ENCODE data around the gene CBS.
"Not testable (repeated sequence)": the region's sequence is repeated elsewhere in the genome, so short reads cannot be mapped to it uniquely, and the experiment has no call there.

The CBS gene

DNA sequence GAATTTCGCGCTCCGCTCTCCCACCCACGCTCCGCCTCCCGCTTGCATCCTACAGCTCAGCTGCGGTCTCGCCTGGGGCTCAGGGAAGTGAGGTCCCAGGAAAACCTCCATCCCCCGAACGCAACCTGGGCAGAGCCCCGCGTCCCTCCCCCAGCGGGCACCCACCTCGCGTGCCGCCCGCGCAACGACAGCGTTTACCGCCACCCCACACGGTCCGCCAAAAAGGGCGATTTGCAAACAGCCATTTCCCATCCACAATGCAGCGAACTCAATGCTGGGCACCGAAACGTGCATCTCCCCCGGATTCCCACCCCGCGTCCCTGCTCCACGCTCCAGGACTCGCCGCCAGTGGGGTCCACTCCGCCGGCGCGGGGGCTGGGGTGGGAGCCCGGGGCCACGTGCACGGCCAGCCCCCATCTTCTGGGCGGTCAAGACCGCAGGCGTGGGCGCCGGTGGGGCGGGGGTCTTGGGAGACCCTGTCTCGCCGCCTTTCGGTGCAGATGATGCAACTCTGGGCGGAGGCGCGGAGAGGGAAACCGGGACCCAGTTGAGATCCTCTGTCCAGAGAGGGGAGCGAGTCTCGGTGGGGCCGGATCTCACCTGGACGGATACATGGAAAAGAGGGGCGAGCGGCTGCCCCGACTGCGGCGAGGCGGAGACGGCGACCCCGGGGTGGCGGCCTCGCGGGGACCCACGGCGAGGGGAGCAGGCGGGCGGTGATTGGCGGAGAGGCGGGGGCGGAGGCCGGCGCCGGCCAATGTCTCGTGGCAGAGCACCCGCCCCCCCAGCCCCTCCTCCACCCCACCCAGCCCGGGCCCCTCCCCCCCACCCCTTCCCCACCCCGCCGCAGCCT, at the start of gene CBS:
Gene CBS (minus strand): TSS at position 666 of the 853 bp plus-strand sequence. CDS start 3,642 bp downstream, outside the sequence.
- not testable (repeated sequence) for DNase-seq

DNA sequence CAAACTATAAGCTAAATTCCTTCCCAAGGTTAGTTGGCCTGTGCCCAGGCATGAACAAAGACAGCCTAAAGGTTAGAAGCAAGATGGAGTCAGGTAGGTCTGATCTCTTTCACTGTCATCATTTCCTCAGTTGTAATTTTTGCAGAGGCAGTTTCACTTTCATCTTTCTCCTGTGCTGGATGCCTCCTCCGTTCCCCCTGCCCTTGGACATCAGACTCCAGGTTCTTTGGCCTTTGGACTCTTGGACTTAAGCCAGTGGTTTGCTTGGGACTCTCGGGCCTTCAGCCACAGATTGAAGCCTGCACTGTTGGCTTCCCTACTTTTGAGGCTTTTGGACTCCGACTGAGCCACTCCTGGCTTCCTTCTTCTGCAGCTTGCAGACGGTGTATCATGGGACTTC, 40.3 kb upstream of the CBS start:
- DNase-seq, result not testable (repeated sequence)

DNA sequence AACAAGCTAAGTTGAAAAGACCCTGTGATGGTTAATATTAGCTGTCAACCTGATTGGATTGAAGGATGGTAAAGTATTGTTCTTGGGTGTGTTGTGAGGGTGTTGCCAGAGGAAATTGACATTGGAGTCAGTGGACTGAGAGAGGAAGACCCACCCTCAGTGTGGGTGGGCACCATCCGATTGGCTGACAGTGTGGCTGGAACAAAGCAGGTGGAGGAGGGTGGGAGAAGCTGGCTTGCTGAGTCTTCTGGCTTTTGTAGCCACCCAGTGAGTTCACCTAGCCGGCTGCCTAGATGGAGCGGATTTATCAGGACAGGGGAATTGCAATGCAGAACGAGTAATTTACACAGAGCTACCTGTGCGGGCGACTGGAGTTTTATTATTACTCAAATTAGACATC, 38.8 kb upstream of the CBS start:
- not testable (repeated sequence) for DNase-seq

DNA sequence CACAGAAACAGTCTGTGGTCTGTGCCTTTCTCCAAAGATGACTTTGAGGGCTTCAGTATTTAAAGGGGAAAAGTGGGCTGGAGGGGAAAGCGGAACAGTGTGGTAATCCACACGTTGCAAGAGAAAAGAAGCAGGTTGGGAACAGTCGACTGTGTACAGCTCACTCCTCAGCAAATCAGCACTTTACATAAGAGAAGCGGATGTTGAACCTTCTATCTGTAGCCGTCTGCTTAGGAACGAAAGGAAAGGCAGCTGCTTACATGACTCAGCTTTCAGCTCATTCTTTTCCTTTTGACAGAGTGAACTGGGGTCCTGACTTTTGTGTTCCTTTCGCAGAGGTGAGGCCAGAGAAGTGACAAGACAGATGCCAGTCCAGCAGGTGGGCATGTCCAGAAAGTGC, 33.4 kb upstream of the CBS start:
- DNase-seq, result not testable (repeated sequence)

DNA sequence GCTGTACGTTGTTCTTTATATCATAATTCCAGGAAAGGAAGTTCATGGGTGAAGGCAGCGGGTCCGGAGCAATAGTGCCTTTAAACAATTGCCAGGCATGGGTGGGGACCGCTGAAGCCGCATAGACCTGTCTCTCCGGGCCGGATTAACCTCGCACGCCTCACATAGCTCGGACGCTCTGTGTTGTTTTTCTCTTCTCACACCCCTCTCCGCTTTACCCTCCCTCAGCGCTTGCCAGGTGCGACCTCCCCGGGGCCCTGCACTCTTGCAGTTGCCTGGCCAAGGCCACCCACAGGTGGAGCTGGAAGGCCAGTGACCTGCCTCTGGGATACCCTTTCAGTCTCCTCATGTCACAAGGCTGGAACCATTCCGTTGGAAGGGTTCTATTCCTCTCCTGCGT, 32.5 kb upstream of the CBS start:
- DNase-seq, result not testable (repeated sequence)

DNA sequence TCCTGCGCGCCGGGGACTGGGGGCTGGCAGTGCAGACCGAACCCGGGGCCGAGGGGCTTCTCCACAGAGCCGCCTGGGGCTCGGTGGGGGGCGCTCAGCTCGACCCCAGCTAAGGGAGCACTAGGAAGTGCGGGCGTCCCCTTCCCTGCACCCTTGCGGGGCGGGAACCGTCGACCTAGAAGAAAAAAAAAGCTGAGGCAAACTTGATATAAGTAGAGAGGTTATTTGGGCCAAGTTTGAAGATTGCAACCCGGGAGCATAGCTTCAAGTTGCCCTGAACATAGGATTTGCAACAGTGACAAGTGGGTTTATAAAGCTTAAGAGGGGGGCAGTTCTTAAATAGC, 32.1 kb upstream of the CBS start:
- not testable (repeated sequence) for DNase-seq

DNA sequence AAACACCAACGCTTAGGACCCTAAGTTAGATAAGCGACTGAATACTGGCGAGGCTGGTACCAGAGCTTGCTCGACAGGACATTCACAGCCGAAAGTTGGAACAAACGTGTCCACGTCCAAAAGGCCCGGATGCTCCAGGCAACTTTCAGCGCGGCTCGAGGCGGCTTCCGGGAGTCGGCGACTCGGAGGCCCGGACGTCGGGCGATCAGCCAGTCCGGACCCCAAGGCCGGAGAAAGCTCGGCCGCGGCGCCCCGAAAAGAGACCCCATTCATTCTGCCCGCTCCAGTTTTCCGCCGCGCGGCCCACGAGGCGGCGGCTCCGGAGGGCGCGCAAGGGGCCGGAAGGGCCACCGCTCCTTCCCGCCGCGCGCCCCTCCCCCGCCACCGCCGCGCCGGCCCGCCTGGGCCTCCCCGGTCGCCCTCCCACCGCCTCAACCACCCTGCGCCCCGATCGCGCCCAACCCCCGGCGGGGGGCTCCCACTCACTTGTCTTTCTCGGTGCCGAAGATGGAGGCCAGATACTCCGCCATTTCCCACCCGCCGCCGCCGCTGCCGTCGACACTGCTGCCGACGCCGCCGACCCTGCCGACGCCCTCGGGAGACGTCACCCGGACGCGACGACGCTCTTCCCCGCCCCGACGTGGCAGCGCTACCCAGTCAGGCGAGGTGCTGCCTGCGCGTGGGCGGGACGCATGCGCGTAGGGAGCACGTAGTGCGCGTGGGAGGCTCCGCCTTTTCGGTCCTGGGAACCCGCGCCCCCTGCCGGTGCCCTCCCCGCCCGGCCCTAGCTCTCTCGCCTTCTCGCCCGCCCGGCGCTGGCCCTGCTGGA, 31.5 kb upstream of the CBS start, which contains the start of gene U2AF1:
Gene U2AF1 (minus strand): TSS at position 606 of the 829 bp plus-strand sequence. CDS start 76 bp downstream, at position 530.
- DNase-seq, result not testable (repeated sequence)

DNA sequence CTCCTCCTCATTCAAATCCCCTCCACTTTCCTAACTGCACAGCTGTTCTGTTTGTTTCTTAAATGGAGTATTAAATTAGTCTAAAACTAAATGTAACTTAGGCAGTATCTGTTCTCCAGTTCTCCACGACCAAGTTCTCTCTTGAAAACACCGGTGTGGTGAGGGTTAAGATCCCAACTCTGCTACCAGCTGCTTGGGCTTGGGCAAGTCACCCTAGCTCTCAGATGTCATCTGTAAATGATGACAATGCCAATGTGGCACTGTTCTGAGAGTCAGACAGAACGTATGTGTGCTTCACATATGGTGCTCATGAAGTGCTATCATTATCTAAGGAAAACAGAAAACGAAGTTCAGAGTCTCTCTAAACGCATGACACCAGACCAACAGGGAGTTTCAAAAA, 29.0 kb upstream of the CBS start:
- DNase-seq, result not testable (repeated sequence)

DNA sequence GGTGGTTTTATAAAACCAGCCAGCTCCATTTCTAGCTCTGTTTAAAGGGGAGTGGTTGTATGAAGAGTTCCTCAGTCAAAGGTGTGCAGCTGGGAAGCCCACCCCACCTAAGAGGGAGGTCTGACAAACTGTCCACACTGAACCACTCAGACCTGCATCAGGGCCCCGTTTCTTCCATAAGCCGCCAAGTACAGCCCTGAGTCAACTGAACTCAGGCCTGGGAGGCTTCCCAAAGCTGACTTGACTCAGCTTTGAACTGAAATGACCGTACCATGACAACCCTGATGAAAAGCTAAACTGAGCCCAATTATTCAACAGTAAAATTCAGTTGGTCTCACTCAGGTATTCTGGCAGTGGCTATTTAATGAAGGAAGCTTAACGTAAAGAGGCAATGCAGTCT, 26.6 kb upstream of the CBS start:
- DNase-seq, result not testable (repeated sequence)

DNA sequence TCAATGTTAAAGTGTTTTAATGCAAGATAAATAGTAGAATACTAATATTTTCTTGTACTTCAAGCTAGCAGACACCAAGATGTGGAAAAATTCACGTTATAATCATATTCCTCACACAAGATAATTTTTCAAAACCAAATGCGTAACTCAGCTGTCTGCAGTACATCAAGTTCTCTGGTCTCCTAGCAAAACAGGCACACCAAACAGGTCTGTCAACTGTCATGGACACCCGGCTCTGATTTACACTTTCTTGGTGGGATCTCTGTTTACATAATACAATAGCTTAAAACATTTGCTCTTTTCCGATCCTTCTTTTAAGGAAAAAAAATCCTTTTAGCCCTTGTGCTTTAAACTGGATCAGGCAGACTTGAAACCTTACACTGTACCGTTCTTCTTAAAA, 26.0 kb upstream of the CBS start:
- not testable (repeated sequence) for DNase-seq

DNA sequence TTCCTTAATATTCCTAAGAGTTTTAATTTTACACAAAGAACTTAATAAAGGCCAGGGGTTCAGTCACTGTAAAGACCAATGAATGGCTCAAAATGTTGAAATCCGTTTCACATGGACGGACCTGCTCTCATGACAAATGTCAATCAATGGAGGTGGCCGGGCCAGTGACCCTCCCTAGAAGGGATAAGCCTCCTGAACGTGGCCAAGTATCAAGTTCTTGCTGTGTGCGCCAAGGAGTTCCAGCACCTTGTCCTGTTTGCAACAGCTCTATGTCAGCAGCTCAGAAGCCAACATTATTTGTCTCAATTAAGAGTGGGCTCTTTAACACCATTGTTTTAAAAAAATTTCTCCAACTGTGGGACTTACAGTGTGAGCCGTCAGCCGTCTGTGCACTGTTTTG, 25.4 kb upstream of the CBS start:
- not testable (repeated sequence) for DNase-seq

DNA sequence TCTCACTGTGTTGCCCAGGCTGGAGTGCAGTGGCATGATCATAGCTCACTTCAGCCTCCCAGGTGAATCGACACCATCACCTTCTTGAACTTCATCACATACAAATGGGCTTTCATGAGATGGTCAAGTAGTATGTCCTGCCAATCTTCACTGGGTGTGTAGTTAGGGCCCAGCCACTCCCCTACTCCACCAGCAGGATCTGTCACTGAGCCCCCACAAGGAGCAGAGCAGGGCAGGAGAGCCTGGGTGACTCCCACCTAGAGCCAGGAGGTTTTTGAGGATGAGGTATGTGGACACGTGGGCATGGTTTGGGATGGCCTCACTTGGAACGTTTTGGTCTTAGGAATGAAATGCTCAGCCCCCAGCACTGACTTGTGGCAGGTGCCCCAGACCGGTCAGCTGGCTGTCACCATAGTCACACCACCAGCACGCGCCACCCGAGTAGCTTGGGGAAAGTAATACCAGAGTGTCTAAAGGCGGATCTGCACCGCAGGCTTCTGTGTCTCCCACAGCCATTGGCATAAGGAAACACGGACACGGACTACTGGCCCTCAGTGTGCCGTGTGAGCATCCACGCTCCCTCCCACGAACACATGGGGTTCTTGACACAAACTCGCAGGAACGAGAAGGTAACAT, 16.5 kb upstream of the CBS start:
- not testable (repeated sequence) for DNase-seq

DNA sequence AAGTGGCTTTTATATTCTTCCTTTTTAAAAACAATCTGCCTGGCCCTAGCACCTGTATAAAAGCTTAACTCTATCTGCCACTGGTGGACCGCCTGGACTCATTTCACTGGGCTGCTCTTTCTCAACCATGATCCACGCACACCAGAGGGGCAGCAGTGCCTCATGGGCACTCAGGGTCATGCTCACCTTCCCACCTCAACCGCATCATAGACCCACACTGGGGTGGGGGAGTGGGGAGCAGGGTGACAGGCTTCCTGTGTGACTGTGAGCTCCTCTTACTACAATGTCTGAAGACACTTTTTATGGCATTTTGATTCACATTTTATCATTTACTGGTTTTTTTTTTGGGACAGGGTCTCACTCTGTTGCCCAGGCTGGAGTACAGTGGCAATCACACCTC, 15.3 kb upstream of the CBS start:
- not testable (repeated sequence) for DNase-seq

DNA sequence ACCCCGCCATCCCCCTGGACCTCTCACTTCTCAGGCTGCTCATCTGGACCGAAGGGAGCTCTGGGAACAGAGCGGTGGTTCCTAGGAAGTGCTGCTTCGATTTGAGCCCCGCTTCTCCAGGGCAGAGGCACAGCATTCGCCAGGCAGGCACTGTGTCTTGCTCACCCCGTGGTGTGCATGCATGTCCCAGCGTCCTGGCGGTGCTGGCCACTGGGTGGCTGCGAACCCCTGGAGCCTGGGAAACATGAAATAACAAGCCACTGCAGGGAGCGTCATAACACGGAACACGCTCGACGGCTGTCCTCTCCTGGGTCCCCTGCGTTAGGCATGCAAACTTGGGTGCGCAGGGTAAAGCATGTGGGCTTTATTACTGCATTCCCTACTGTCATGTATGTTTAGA, 13.8 kb upstream of the CBS start:
- not testable (repeated sequence) for DNase-seq

DNA sequence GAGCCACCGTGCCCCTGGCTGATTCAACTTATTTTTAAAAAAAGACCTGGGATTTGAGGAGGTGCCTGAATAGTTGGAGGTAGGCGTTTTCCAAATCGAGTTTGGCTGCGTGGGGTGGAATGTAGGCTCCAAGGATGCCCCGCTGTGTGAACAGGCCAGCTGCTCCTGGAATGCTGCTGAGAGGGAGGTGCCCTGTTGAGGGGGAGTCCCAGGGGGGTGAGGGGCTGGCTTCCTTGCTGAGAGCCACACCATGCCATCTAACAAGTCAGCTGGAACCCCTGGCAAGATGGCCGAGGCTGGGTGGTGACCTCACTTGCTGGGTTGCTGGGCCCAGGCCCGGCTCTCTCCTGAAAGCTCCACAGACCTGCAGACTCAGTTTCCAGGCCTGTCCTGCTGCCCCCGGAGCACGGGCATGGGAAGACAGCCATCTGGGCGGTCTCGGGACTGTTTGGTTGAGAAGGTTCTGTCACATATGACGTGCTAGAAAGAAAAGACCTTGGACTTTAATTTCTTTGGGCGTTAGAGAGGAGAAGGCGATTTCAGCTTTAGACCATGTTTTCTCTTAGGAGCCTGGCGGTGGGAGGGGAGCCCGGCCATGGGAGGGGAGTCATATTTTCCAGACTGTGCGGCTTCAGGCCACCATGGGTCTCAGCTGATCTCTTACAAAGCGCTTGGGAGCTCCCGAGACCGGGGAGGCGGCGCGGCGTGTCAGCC, 7.1 kb upstream of the CBS start:
- not testable (repeated sequence) for DNase-seq

DNA sequence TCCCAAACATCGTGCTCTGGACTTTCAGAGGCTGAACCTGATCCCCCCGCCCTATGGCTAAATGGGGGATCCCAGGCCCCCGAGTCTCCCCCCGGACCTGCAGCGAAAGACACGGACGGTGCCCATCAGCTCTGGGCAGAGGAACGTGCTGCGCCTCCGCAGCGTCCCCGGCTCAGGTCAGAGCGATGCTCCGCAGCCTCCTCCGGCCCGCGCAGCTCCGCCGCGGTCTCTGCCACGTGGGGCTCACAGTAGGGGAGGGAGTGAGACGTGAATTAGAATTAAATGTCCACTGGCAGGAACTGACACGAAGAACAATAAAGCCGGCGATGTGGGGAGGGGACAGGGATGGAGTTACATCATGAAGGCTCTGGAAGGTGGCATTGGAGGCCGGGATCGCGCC, 1.0 kb upstream of the CBS start:
- DNase-seq, result not testable (repeated sequence)

DNA sequence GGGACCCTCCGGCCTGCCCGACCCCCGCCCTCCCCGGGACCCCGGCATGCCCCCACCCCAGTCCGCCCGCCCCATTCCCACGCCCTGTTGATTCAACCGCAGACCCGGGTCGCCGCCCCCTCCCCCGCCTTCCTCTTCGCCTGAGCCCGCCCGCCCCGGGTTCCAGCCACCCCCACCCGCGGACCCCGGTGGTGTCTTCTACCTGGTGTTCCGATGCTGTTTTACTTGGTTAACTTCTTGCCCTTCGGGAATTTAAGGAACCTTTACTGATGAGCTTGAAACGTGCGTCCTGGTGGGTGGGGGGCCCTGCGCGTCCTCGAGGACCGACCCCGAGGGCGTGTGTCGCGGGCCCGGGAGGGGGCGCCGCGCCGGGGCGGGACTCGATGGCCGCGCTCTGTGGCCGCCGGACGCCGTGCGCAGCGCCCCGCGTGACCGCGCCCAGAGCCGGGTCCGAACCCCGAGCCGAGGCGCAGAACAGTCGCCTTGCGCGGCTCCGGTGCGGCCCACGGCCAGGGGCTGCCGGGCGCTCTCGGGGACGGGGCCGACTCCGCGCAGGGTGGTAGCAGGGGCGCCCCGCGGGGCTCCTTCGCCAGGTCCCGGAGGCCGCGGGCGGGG, 495 bp upstream of the CBS start:
- not testable (repeated sequence) for DNase-seq

DNA sequence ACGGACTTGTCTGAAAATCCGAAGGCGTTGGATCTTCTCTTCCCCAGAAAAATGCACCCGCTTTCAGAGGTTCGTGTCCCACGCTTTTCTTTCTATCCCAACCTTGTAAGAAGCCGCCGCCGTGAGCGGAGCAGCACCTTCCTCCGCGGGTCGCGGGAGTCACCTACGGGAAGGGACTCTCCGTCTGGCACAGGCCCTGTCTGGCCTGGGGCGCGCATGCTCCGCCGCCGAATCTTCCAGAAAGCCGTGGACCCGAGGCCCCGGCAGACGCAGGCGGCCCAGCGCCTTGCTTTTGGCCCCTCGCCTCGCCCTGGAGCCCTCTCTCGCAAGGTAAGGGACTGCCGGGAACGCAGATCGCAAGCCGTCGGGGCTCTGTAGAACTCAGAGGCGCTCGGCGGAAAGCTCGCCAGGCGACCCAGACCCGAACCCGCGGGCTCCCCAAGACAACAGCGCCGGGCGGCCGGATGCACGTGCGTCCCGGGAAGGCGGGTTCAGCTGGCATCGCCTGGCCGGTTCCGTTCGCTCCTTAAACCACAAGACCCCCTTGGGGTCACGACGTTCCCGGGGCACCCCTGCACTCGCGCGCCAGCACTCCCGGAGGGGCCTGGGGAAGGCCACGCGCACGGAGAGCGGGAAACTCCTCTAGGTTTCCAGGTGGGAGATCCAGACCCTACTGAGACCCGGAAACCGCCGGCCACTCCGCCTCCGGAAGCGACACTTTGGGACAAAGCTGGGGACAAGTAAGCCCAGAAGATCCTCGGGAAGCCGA, 1.1 kb downstream of the CBS start:
- DNase-seq, result not testable (repeated sequence)

DNA sequence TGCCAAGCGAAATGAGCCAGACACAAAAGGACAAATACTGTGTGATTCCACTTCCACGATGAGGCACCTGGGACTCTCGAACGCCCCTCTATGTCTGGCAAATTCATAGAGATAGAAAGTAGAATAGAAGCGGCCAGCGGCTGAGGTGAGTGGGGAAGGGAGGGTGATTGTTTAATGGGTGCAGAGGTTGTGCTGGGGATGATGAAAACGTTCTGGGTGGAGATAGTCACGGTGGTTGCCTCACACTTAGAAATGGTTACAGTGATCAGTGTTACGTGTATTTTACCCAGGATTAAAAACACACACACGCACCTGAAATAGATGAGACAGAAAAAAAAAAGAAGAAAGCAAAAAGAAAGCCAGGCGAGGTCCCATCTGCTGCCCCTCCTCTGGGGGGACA, 2.9 kb downstream of the CBS start:
- DNase-seq, result not testable (repeated sequence)

DNA sequence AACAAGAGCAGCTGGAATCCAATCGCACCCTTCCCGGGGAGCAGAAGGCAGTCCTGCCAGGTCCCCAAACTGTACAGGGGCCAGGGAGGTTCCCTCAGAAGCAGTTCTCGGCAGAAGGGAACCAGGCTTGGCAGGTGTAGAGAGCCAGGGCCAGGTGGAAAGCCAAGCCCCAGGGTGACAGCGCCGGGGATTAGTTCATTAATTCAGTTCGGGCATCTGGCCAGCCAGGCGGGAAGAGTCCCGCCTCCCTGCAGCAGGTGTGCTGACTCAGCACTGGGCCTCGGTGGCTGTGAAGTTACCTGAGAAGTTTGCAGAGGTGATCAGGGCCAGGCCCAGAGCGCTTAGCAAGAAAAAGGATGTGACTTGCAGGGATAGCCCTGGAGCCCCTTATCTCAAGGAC, 6.0 kb downstream of the CBS start:
- not testable (repeated sequence) for DNase-seq

DNA sequence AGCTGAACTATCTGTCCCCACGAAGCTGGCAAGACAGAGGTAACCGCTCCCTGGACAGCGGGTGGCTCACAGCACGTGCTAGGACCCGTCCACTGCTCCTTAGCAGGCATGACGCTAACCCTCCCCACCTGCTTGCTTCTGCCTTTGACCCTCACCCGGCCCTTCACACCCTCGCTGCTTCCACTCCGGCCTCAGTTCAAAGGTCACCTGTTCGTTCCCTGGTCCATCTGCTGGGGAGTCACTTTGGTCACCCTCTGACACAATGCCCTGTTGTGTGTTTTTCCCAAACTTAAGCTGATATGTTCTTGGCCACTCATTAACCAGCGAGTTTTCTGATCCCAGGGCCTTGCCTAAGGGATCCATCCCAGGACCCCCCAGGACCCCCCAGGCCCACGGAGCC, 7.6 kb downstream of the CBS start:
- DNase-seq, result not testable (repeated sequence)
